ENCODE results near the gene RAB7A.

GRCh38 chr3:128725547-128726022, 398 bp upstream of the RAB7A start:
- 0 out of 2 replicates have a peak, but pooled peaks have one; percentile 37 for TF ChIP-seq CBFB (IDR thresholded peaks at IDR 0.05; ENCODE audit: low read depth)
- 0 out of 6 replicates have a peak, but pooled peaks of 1 of the 3 experiments have one; percentile 2 for TF ChIP-seq CTCF (IDR thresholded peaks at IDR 0.05 in 2 of 3, conservative IDR thresholded peaks at IDR 0.05 in 1 of 3; ENCODE audit: control insufficient read depth in 2 of 3, extremely low read depth in 1 of 3, insufficient read depth in 1 of 3, low read depth in 3 of 3, low read length in 3 of 3)
- peak; percentile 73 for TF ChIP-seq ESRRA (IDR thresholded peaks at IDR 0.05; ENCODE audit: low read length)
- TF ChIP-seq HDAC6 (IDR thresholded peaks at IDR 0.05; ENCODE audit: unreplicated experiment), result no peak
- TF ChIP-seq RAD21 (IDR thresholded peaks at IDR 0.05; ENCODE audit: insufficient read depth, low read depth, low read length), result no peak
- no peak for TF ChIP-seq KDM1A (IDR thresholded peaks at IDR 0.05; ENCODE audit: borderline replicate concordance)
- no peak for TF ChIP-seq POLR2A (IDR thresholded peaks at IDR 0.05; ENCODE audit: low read depth, low read length)
- TF ChIP-seq CREM (IDR thresholded peaks at IDR 0.05; ENCODE audit: low read depth), result no peak
- TF ChIP-seq CHD2 (IDR thresholded peaks at IDR 0.05; ENCODE audit: borderline replicate concordance, low read depth, low read length), result no peak
- TF ChIP-seq ZNF687 (IDR thresholded peaks at IDR 0.05), result no peak
- no peak for TF ChIP-seq ATF2 (IDR thresholded peaks at IDR 0.05; ENCODE audit: low read length)
- TF ChIP-seq POLR2AphosphoS2 (IDR thresholded peaks at IDR 0.05; ENCODE audit: low read depth, low read length), result no peak
- TF ChIP-seq EZH2 (IDR thresholded peaks at IDR 0.05; ENCODE audit: borderline replicate concordance, control insufficient read depth, low read depth, low read length), result no peak

Data from GM12878 (cell line).